B cell (primary cell): ENCODE measurements around the gene EDDM13. TPM values are rescaled to one million over a fixed set of nuclear protein-coding genes. Genes with fewer than 3 reads are reported as not detected.
A peak's percentile ranks its signal among the peaks of the same experiment; 100 is the strongest.

ENCODE experiments used
- ATAC-seq: fragments of 200-7000 bp; cut with Tn5 transposase; one replicate; pipeline ENCODE4 v1.10.0; 2021; ENCODE audit warnings: low read depth, mild to moderate bottlenecking, moderate number of reproducible peaks, moderate library complexity
- CTCF ChIA-PET: fragments of 350-600 bp; sonication (Branson Sonifier 250); formaldehyde crosslinking; loops from one replicate; lab custom pipeline; 2021; ENCODE audit warnings: antibody characterized with exemption, inconsistent platforms; lab: Charles Lee
- POLR2A ChIA-PET: fragments of 350-600 bp; sonication (Branson Sonifier 250); formaldehyde crosslinking; loops from one replicate; lab custom pipeline; 2021; ENCODE audit warnings: antibody characterized with exemption; lab: Charles Lee
- DNase-seq: peaks from one replicate; pipeline ENCODE4 v3.0.0; 2013
- H2AFZ ChIP-seq: 2 replicates; pipeline ENCODE4 v1.6.1; 2012; ENCODE audit warnings: mild to moderate bottlenecking, low read depth, low read length; ENCODE audit not compliant: insufficient read depth, poor library complexity, severe bottlenecking
- H3K27ac ChIP-seq, 2 donors: 1 replicate in 1 of 2; 2 replicates in 1 of 2; pipeline ENCODE4 v1.5.1; 2012 to 2013; ENCODE audit warnings: low read length in 2 of 2, mild to moderate bottlenecking in 2 of 2, moderate library complexity in 1 of 2
- H3K27me3 ChIP-seq, 4 experiments: fragments of 200-600 bp in 1 of 4; sonication (generic) in 1 of 4; replicated peaks in 1 of 4; 1 replicate in 2 of 4; 2 replicates in 2 of 4; pipeline versions ENCODE4 v1.6.1 to v1.7.0; 2013 to 2016; ENCODE audit warnings: low read length in 3 of 4, mild to moderate bottlenecking in 2 of 4, mixed read lengths in 1 of 4, moderate library complexity in 1 of 4; ENCODE audit not compliant: insufficient read depth in 4 of 4, control insufficient read depth in 3 of 4; ENCODE audit errors: control extremely low read depth in 1 of 4
- H3K36me3 ChIP-seq, 2 experiments: replicated peaks in 1 of 2; 1 replicate in 1 of 2; 2 replicates in 1 of 2; pipeline versions ENCODE4 v1.6.1 to v1.7.1; 2013; ENCODE audit warnings: low read length in 1 of 2; ENCODE audit not compliant: insufficient read depth in 2 of 2, control insufficient read depth in 1 of 2; ENCODE audit errors: control extremely low read depth in 1 of 2, extremely low read depth in 1 of 2
- H3K4me1 ChIP-seq, 2 donors: fragments of 200-600 bp in 1 of 2; sonication (generic) in 1 of 2; 1 replicate in 1 of 2; 2 replicates in 1 of 2; pipeline versions ENCODE4 v1.5.1 to v1.6.1; 2013 to 2017; ENCODE audit warnings: low read length in 2 of 2; ENCODE audit not compliant: control insufficient read depth in 2 of 2, insufficient read depth in 2 of 2
- H3K4me2 ChIP-seq: replicated peaks from 2 replicates; pipeline ENCODE3; 2012; ENCODE audit warnings: mild to moderate bottlenecking, low read depth, low read length; ENCODE audit not compliant: poor library complexity, severe bottlenecking
- H3K4me3 ChIP-seq, 5 experiments: fragments of 200-600 bp in 1 of 5; sonication (generic) in 1 of 5; 1 replicate in 3 of 5; 2 replicates in 2 of 5; pipeline versions ENCODE4 v1.5.1 to v1.7.0; 2011 to 2016; ENCODE audit warnings: low read length in 4 of 5, mild to moderate bottlenecking in 4 of 5, low read depth in 2 of 5, control low read depth in 1 of 5, moderate library complexity in 1 of 5; ENCODE audit not compliant: insufficient read depth in 1 of 5; ENCODE audit errors: control extremely low read depth in 1 of 5, extremely low read depth in 1 of 5
- H3K79me2 ChIP-seq: fragments of 200-600 bp; sonication (generic); one replicate; pipeline ENCODE4 v1.6.0; 2016; ENCODE audit warnings: low read length; ENCODE audit not compliant: control insufficient read depth, insufficient read depth
- H3K9ac ChIP-seq: fragments of 200-600 bp; sonication (generic); 2 replicates; pipeline ENCODE4 v1.6.1; 2017; ENCODE audit warnings: mild to moderate bottlenecking, low read length, moderate library complexity
- H3K9me3 ChIP-seq, 3 donors: one replicate each; pipeline versions ENCODE4 v1.6.1 to v1.7.1; 2013; ENCODE audit warnings: low read length in 2 of 3; ENCODE audit not compliant: control insufficient read depth in 2 of 3, insufficient read depth in 1 of 3; ENCODE audit errors: control extremely low read depth in 1 of 3
- H4K20me1 ChIP-seq: 2 replicates; pipeline ENCODE4 v1.6.0; 2012; ENCODE audit warnings: mild to moderate bottlenecking, low read length; ENCODE audit not compliant: insufficient read depth, control insufficient read depth, poor library complexity, severe bottlenecking
- H3K27ac Mint-ChIP-seq: one replicate; pipeline ENCODE4 v1.8.0; 2021; ENCODE audit warnings: mixed read lengths
- H3K27me3 Mint-ChIP-seq: one replicate; pipeline ENCODE4 v1.8.0; 2021; ENCODE audit warnings: mixed read lengths
- H3K4me1 Mint-ChIP-seq: one replicate; pipeline ENCODE4 v1.8.0; 2021; ENCODE audit warnings: mixed read lengths
- H3K4me3 Mint-ChIP-seq: one replicate; pipeline ENCODE4 v1.8.0; 2021; ENCODE audit warnings: mixed read lengths
- H3K9me3 Mint-ChIP-seq: one replicate; pipeline ENCODE4 v1.8.0; 2022; ENCODE audit warnings: mixed read lengths; ENCODE audit not compliant: insufficient read depth
- EZH2 ChIP-seq: IDR thresholded peaks from 2 replicates; pipeline ENCODE4 v1.6.1; 2012; ENCODE audit warnings: borderline replicate concordance, low read depth, mild to moderate bottlenecking, moderate library complexity, low read length; ENCODE audit not compliant: insufficient read depth, poor library complexity, severe bottlenecking
- WGBS: methylation state at CpG from one replicate; pipeline ENCODE4 v1.1.5; 2013; ENCODE audit warnings: missing lambda C conversion rate; ENCODE audit not compliant: insufficient coverage; 5-methylcytosine and 5-hydroxymethylcytosine counted together
- intact Hi-C: fragments of 100-400 bp; cut with micrococcal nuclease; formaldehyde crosslinking; loops from one replicate; pipeline ENCODE4 v1.10.0; 2022
- polyA plus RNA-seq: library from polyadenylated mRNA; depleted of rRNA; stranded (reverse); fragments of >200 nt; gene quantifications from 2 replicates; pipeline ENCODE4 v1.2.3, GENCODE V29; 2012
- total RNA-seq, 2 donors: library from RNA; stranded (reverse); fragments of 120-200 nt in 1 of 2; gene quantifications; 1 replicate in 1 of 2; 2 replicates in 1 of 2; pipeline versions ENCODE4 v1.2.3 to v1.2.4, GENCODE V29; 2013 to 2022
- TF ChIP-seq, protein P1 (sequence below): fragments of 200-600 bp; IDR thresholded peaks from one replicate; pipeline ENCODE4 v1.8.0; 2022; ENCODE audit warnings: antibody characterized with exemption, mild to moderate bottlenecking

Gene EDDM13
- total and polyA plus RNA-seq, 2 donors (not counting 1 experiment from before 2014, with no cell fraction given): not detected

DNA sequence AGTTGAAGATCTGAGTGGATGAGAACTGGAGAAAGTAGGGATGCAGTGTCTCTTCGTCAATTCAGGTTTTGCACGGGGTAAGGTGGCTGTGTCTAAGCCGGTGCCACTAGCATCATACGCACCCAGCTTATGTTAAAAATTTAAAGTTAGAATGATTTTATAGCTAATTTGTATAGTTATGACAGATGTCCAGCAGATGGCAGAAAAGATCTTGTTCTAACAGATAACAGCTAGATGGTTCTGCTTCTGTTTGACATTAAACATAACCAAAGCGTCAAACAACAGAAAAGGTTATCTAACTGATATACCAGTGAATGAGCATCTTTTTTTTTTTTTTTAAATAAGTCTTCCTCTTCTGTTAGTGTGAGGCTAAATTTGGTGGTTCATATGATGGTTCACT lies 18.8 kb upstream of the EDDM13 start:
- H3K27ac ChIP-seq: no peak overlapping the region
- POLR2A ChIA-PET: no interaction called here

DNA sequence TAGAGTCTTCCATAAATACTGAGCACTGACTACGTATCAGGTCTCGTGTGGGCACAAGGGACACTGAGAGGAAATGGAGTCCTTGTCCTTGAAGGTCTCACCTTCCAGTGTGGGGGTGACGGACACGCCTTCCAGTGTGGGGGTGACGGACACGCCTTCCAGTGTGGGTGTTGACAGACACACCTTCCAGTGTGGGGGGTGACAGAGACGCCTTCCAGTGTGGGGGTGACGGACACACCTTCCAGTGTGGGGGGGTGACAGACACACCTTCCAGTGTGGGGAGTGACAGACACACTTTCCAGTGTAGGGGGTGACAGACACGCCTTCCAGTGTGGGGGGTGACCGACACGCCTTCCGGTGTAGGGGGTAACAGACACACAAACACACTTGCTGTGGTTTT lies 14.3 kb upstream of the EDDM13 start:
- ChIA-PET CTCF (interaction anchor here (2.5 kb wide), 1 partner anchor 75 kb away, joined by 17 read pairs; no protein-coding TSS in a partner anchor), POLR2A (no interaction called here)
- no peaks in the 10 kb centered on the region for H3K36me3 ChIP-seq
- DNase-seq: no peak
- TF ChIP-seq, protein P1, sequence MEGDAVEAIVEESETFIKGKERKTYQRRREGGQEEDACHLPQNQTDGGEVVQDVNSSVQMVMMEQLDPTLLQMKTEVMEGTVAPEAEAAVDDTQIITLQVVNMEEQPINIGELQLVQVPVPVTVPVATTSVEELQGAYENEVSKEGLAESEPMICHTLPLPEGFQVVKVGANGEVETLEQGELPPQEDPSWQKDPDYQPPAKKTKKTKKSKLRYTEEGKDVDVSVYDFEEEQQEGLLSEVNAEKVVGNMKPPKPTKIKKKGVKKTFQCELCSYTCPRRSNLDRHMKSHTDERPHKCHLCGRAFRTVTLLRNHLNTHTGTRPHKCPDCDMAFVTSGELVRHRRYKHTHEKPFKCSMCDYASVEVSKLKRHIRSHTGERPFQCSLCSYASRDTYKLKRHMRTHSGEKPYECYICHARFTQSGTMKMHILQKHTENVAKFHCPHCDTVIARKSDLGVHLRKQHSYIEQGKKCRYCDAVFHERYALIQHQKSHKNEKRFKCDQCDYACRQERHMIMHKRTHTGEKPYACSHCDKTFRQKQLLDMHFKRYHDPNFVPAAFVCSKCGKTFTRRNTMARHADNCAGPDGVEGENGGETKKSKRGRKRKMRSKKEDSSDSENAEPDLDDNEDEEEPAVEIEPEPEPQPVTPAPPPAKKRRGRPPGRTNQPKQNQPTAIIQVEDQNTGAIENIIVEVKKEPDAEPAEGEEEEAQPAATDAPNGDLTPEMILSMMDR: no peak
- no peak for TF ChIP-seq EZH2
- Mint-ChIP-seq H3K9me3 (no peaks in the 10 kb centered on the region), H3K27ac (no peak overlapping the region), H3K27me3 (no peaks in the 10 kb centered on the region), H3K4me3 (no peak overlapping the region), H3K4me1 (no peaks in the 10 kb centered on the region)
- H3K4me1 ChIP-seq: no peaks in the 10 kb centered on the region
- H3K27ac ChIP-seq: no peak overlapping the region
- no peak overlapping the region for H2AFZ ChIP-seq
- no peaks in the 10 kb centered on the region for H3K79me2 ChIP-seq
- no peak overlapping the region for H3K4me2 ChIP-seq
- no peaks in the 10 kb centered on the region for H3K9me3 ChIP-seq
- H3K27me3 ChIP-seq: no peaks in the 10 kb centered on the region
- ATAC-seq: no peak
- intact Hi-C loops: no loop called here
- H3K4me3 ChIP-seq: no peak overlapping the region
- 92% methylated on average over 12 of the region's 12 CpGs for WGBS
- H4K20me1 ChIP-seq: no peaks in the 10 kb centered on the region
- H3K9ac ChIP-seq: no peak overlapping the region

More for the DNA sequence above, 18.8 kb upstream of the EDDM13 start:
- no CpG with 5 or more reads among the region's 5 CpGs for WGBS
- Histone ChIP-seq H3K4me3 (no peak overlapping the region), H3K27me3 (no peaks in the 10 kb centered on the region), H3K4me2 (no peak overlapping the region), H3K9me3 (peaks cover 0 to 6% (median 0%) of the 10 kb centered on the region in 3 donors), H3K9ac (no peak overlapping the region), H3K4me1 (peaks cover 0 to 2% of the 10 kb centered on the region in 2 donors), H3K79me2 (no peaks in the 10 kb centered on the region), H2AFZ (no peak overlapping the region), H4K20me1 (no peaks in the 10 kb centered on the region), H3K36me3 (no peaks in the 10 kb centered on the region)
- H3K27ac Mint-ChIP-seq: no peak overlapping the region
- DNase-seq (peak; percentile 62), ATAC-seq (no peak)
- no peaks in the 10 kb centered on the region for H3K27me3 Mint-ChIP-seq
- H3K4me3 Mint-ChIP-seq: no peak overlapping the region
- TF ChIP-seq, protein P1: peak; percentile 36
- no peak for TF ChIP-seq EZH2
- no peaks in the 10 kb centered on the region for H3K4me1 Mint-ChIP-seq
- intact Hi-C loops: loop anchor here (1.0 kb wide), 2 partner anchors 80 to 177 kb away; no protein-coding TSS in a partner anchor
- CTCF ChIA-PET: interaction anchor here (0.7 to 7.1 kb wide), 31 partner anchors 10 to 1403 kb away, joined by 3 to 163 read pairs (median 7); no protein-coding TSS in a partner anchor
- H3K9me3 Mint-ChIP-seq: no peaks in the 10 kb centered on the region
